CD8-positive, alpha-beta memory T cell (primary cell): ENCODE measurements around the gene TUBD1. TPM values are rescaled to one million over a fixed set of nuclear protein-coding genes. Genes with fewer than 3 reads are reported as not detected.
A peak's percentile ranks its signal among the peaks of the same experiment; 100 is the strongest.

Experiments used
- CTCF ChIA-PET: fragments of 350-600 bp; sonication (Branson Sonifier 250); formaldehyde crosslinking; loops from one replicate; lab custom pipeline; 2021; ENCODE audit warnings: antibody characterized with exemption; lab: Charles Lee
- POLR2A ChIA-PET: fragments of 350-600 bp; sonication (Branson Sonifier 250); formaldehyde crosslinking; loops from one replicate; lab custom pipeline; 2021; ENCODE audit warnings: antibody characterized with exemption; lab: Charles Lee
- DNase-seq, 5 donors: peaks; one replicate each; pipeline versions ENCODE4 v3.0.0 to v3.0.0-alpha.2; 2020 to 2022; ENCODE audit warnings: mixed read lengths in 1 of 5
- H3K27ac ChIP-seq: one replicate; pipeline ENCODE4 v1.7.0; 2013; ENCODE audit warnings: low read depth, mild to moderate bottlenecking, low read length, moderate library complexity
- H3K27me3 ChIP-seq: 2 replicates; pipeline ENCODE4 v1.7.0; 2013; ENCODE audit warnings: low read length, mild to moderate bottlenecking; ENCODE audit not compliant: insufficient read depth, poor library complexity, severe bottlenecking
- H3K36me3 ChIP-seq: 2 replicates; pipeline ENCODE4 v1.7.0; 2013; ENCODE audit warnings: mild to moderate bottlenecking, low read length, moderate library complexity; ENCODE audit not compliant: insufficient read depth
- H3K4me1 ChIP-seq: 2 replicates; pipeline ENCODE4 v1.7.0; 2013; ENCODE audit warnings: mild to moderate bottlenecking, low read length, moderate library complexity; ENCODE audit not compliant: insufficient read depth
- H3K4me3 ChIP-seq: 2 replicates; pipeline ENCODE4 v1.7.0; 2013; ENCODE audit warnings: mild to moderate bottlenecking, low read length
- H3K9me3 ChIP-seq: 2 replicates; pipeline ENCODE4 v1.7.0; 2013; ENCODE audit warnings: mild to moderate bottlenecking, low read length
- H3K27ac Mint-ChIP-seq, 8 donors: one replicate each; pipeline ENCODE4 v1.8.0; 2020 to 2021; ENCODE audit warnings: mixed read lengths in 8 of 8, mild to moderate bottlenecking in 6 of 8, inconsistent platforms in 3 of 8, moderate library complexity in 3 of 8
- H3K27me3 Mint-ChIP-seq, 2 donors: one replicate each; pipeline ENCODE4 v1.8.0; 2020 to 2021; ENCODE audit warnings: mixed read lengths in 2 of 2, mild to moderate bottlenecking in 1 of 2, moderate library complexity in 1 of 2
- H3K36me3 Mint-ChIP-seq, 3 donors: one replicate each; pipeline ENCODE4 v1.8.0; 2020 to 2021; ENCODE audit warnings: mixed read lengths in 3 of 3, inconsistent platforms in 1 of 3, mild to moderate bottlenecking in 1 of 3
- H3K4me1 Mint-ChIP-seq, 3 donors: one replicate each; pipeline ENCODE4 v1.8.0; 2020 to 2021; ENCODE audit warnings: mixed read lengths in 3 of 3, inconsistent platforms in 1 of 3, mild to moderate bottlenecking in 1 of 3
- H3K4me3 Mint-ChIP-seq, 7 donors: one replicate each; pipeline ENCODE4 v1.8.0; 2020 to 2021; ENCODE audit warnings: mixed read lengths in 7 of 7, mild to moderate bottlenecking in 6 of 7, moderate library complexity in 4 of 7, inconsistent platforms in 2 of 7
- H3K9me3 Mint-ChIP-seq, 5 donors: one replicate each; pipeline ENCODE4 v1.8.0; 2020 to 2022; ENCODE audit warnings: mixed read lengths in 5 of 5, mild to moderate bottlenecking in 3 of 5, moderate library complexity in 2 of 5, inconsistent platforms in 1 of 5
- polyA plus RNA-seq: library from polyadenylated mRNA; unstranded; fragments of 300-500 nt; fragmentation: Illumina TruSeq; gene quantifications from one replicate; pipeline ENCODE4 v1.2.3, GENCODE V29; 2021
- total RNA-seq, 2 experiments: library from RNA; stranded (reverse); gene quantifications; one replicate each; pipeline ENCODE4 v1.2.3, GENCODE V29; 2021

Gene TUBD1
- total and polyA plus RNA-seq, 3 experiments from 2014 or later, result 9.5 to 17.3 (median 11.9) TPM

- H3K4me3 Mint-ChIP-seq, result peak overlapping the region; percentile 57 to 77 (median 64)
- CTCF ChIA-PET, result interaction anchor here (0.8 to 2.0 kb wide), 6 partner anchors 11 to 74 kb away, joined by 3 to 18 read pairs (median 4); no protein-coding TSS in a partner anchor
- POLR2A ChIA-PET, result interaction anchor here (0.5 to 3.5 kb wide), 3 partner anchors 11 to 42 kb away, joined by 4 to 45 read pairs (median 5); no protein-coding TSS in a partner anchor
- H3K4me1 Mint-ChIP-seq, result peaks cover 50 to 78% (median 72%) of the 10 kb centered on the region in 3 donors
- Histone ChIP-seq H3K9me3 (no peaks in the 10 kb centered on the region), H3K27me3 (no peaks in the 10 kb centered on the region), H3K4me1 (peaks cover 55% of the 10 kb centered on the region), H3K36me3 (no peaks in the 10 kb centered on the region), H3K4me3 (peak overlapping the region; percentile 50), H3K27ac (peak overlapping the region; percentile 85)
- no peak for DNase-seq
- peaks cover 0 to 3% (median under 1%) of the 10 kb centered on the region in 3 donors for H3K36me3 Mint-ChIP-seq
- H3K27ac Mint-ChIP-seq, result peak overlapping the region; percentile 84 to 98 (median 90)
- no peaks in the 10 kb centered on the region for H3K27me3 Mint-ChIP-seq
- H3K9me3 Mint-ChIP-seq, result no peaks in the 10 kb centered on the region
Observed at GRCh38 chr17:59828478-59828760, 64.3 kb downstream of the TUBD1 start.

- Histone ChIP-seq H3K9me3 (no peaks in the 10 kb centered on the region), H3K4me1 (peaks cover 55% of the 10 kb centered on the region), H3K27ac (peak overlapping the region; percentile 85), H3K36me3 (no peaks in the 10 kb centered on the region), H3K27me3 (no peaks in the 10 kb centered on the region), H3K4me3 (peak overlapping the region; percentile 50)
- no peak for DNase-seq
- Mint-ChIP-seq H3K4me3 (peak overlapping the region; percentile 57 to 77 (median 64)), H3K27ac (peak overlapping the region; percentile 84 to 98 (median 90)), H3K36me3 (peaks cover 0 to 1% (median 0%) of the 10 kb centered on the region in 3 donors), H3K27me3 (no peaks in the 10 kb centered on the region), H3K4me1 (peaks cover 48 to 72% (median 67%) of the 10 kb centered on the region in 3 donors), H3K9me3 (no peaks in the 10 kb centered on the region)
- ChIA-PET CTCF (interaction anchor here (0.8 to 2.0 kb wide), 8 partner anchors 11 to 141 kb away, joined by 3 to 18 read pairs (median 3); no protein-coding TSS in a partner anchor), POLR2A (interaction anchor here (0.5 to 3.5 kb wide), 2 partner anchors 11 to 16 kb away, joined by 4 to 45 read pairs; no protein-coding TSS in a partner anchor)
Observed at GRCh38 chr17:59827721-59828477, 64.8 kb downstream of the TUBD1 start.

- Mint-ChIP-seq H3K27me3 (no peaks in the 10 kb centered on the region), H3K9me3 (no peaks in the 10 kb centered on the region), H3K36me3 (peaks cover 0 to 8% (median 0%) of the 10 kb centered on the region in 3 donors), H3K27ac (peak overlapping the region; percentile 83 to 98 (median 88)), H3K4me3 (peak overlapping the region in 5 of 7 donors; percentile 7 to 48 (median 15)), H3K4me1 (peaks cover 48 to 67% (median 61%) of the 10 kb centered on the region in 3 donors)
- Histone ChIP-seq H3K9me3 (no peaks in the 10 kb centered on the region), H3K4me3 (no peak overlapping the region), H3K36me3 (no peaks in the 10 kb centered on the region), H3K4me1 (peaks cover 55% of the 10 kb centered on the region), H3K27me3 (no peaks in the 10 kb centered on the region), H3K27ac (no peak overlapping the region)
- ChIA-PET CTCF (interaction anchor here (0.9 to 2.0 kb wide), 4 partner anchors 12 to 140 kb away, joined by 3 to 18 read pairs (median 4); no protein-coding TSS in a partner anchor), POLR2A (interaction anchor here (0.7 to 3.5 kb wide), 2 partner anchors 12 to 19 kb away, joined by 4 to 45 read pairs; no protein-coding TSS in a partner anchor)
- DNase-seq, result no peak
Observed at GRCh38 chr17:59826706-59827453, 65.9 kb downstream of the TUBD1 start.

- peak overlapping the region; percentile 1 to 92 (median 79) for H3K27ac Mint-ChIP-seq
- POLR2A ChIA-PET, result no interaction called here
- Histone ChIP-seq H3K9me3 (no peaks in the 10 kb centered on the region), H3K36me3 (no peaks in the 10 kb centered on the region), H3K4me3 (no peak overlapping the region), H3K4me1 (peaks cover 53% of the 10 kb centered on the region), H3K27me3 (no peaks in the 10 kb centered on the region), H3K27ac (no peak overlapping the region)
- H3K4me3 Mint-ChIP-seq, result peak overlapping the region; percentile 7 to 55 (median 27)
- peaks cover 43 to 58% (median 55%) of the 10 kb centered on the region in 3 donors for H3K4me1 Mint-ChIP-seq
- no peaks in the 10 kb centered on the region for H3K27me3 Mint-ChIP-seq
- no peaks in the 10 kb centered on the region for H3K9me3 Mint-ChIP-seq
- DNase-seq, result no peak
- H3K36me3 Mint-ChIP-seq, result peaks cover 0 to 11% (median 0%) of the 10 kb centered on the region in 3 donors
- CTCF ChIA-PET, result interaction anchor here (0.8 to 1.2 kb wide), 4 partner anchors 12 to 72 kb away, joined by 3 to 4 read pairs (median 4); no protein-coding TSS in a partner anchor
Observed at GRCh38 chr17:59825533-59826322, 67.0 kb downstream of the TUBD1 start.

GRCh38 chr17:59815965-59816364, 76.8 kb downstream of the TUBD1 start:
- Mint-ChIP-seq H3K36me3 (peaks cover 9 to 47% (median 16%) of the 10 kb centered on the region in 3 donors), H3K27me3 (no peaks in the 10 kb centered on the region), H3K27ac (peak overlapping the region in 1 of 8 donors; percentile 17), H3K4me1 (peaks cover 7 to 20% (median 11%) of the 10 kb centered on the region in 3 donors), H3K9me3 (no peaks in the 10 kb centered on the region), H3K4me3 (no peak overlapping the region)
- Histone ChIP-seq H3K27ac (no peak overlapping the region), H3K9me3 (no peaks in the 10 kb centered on the region), H3K36me3 (peaks cover 7% of the 10 kb centered on the region), H3K4me1 (no peaks in the 10 kb centered on the region), H3K4me3 (no peak overlapping the region), H3K27me3 (no peaks in the 10 kb centered on the region)
- POLR2A ChIA-PET, result interaction anchor here (0.6 kb wide), 1 partner anchor 16 kb away, joined by 6 read pairs; no protein-coding TSS in a partner anchor
- DNase-seq, result no peak
- CTCF ChIA-PET, result interaction anchor here (1.0 kb wide), 1 partner anchor 38 kb away, joined by 3 read pairs; no protein-coding TSS in a partner anchor

- Histone ChIP-seq H3K27ac (no peak overlapping the region), H3K36me3 (peaks cover 7% of the 10 kb centered on the region), H3K4me3 (no peak overlapping the region), H3K4me1 (no peaks in the 10 kb centered on the region), H3K9me3 (no peaks in the 10 kb centered on the region), H3K27me3 (no peaks in the 10 kb centered on the region)
- H3K27ac Mint-ChIP-seq, result peak overlapping the region in 2 of 8 donors; percentile 14 to 52
- no peaks in the 10 kb centered on the region for H3K27me3 Mint-ChIP-seq
- ChIA-PET POLR2A (no interaction called here), CTCF (interaction anchor here (0.8 kb wide), 1 partner anchor 63 kb away, joined by 3 read pairs; no protein-coding TSS in a partner anchor)
- H3K36me3 Mint-ChIP-seq, result peaks cover 9 to 41% (median 12%) of the 10 kb centered on the region in 3 donors
- H3K9me3 Mint-ChIP-seq, result no peaks in the 10 kb centered on the region
- peaks cover 7 to 12% (median 11%) of the 10 kb centered on the region in 3 donors for H3K4me1 Mint-ChIP-seq
- DNase-seq, result no peak
- no peak overlapping the region for H3K4me3 Mint-ChIP-seq
Observed at GRCh38 chr17:59814685-59815084, 78.1 kb downstream of the TUBD1 start.

GRCh38 chr17:59814276-59814675, 78.5 kb downstream of the TUBD1 start:
- no peaks in the 10 kb centered on the region for H3K27me3 ChIP-seq
- Mint-ChIP-seq H3K36me3 (peaks cover 9 to 43% (median 12%) of the 10 kb centered on the region in 3 donors), H3K27ac (peak overlapping the region in 1 of 8 donors; percentile 14), H3K4me1 (peaks cover 7 to 11% (median 11%) of the 10 kb centered on the region in 3 donors), H3K4me3 (no peak overlapping the region), H3K27me3 (no peaks in the 10 kb centered on the region), H3K9me3 (no peaks in the 10 kb centered on the region)
- no peaks in the 10 kb centered on the region for H3K9me3 ChIP-seq
- H3K27ac ChIP-seq, result no peak overlapping the region
- peaks cover 7% of the 10 kb centered on the region for H3K36me3 ChIP-seq
- no peak for DNase-seq
- no peak overlapping the region for H3K4me3 ChIP-seq
- ChIA-PET CTCF (interaction anchor here (0.8 kb wide), 1 partner anchor 62 kb away, joined by 3 read pairs; no protein-coding TSS in a partner anchor), POLR2A (no interaction called here)
- H3K4me1 ChIP-seq, result no peaks in the 10 kb centered on the region
